NCI-H187 treated with DMSO at 0.1 percent for 48 hours (cell line): Measurements from ENCODE around the gene ESYT1.
"Not testable (repeated sequence)": the region's sequence is repeated elsewhere in the genome, so short reads cannot be mapped to it uniquely, and the experiment has no call there.

Experiments
- DNase-seq: peaks from one replicate; lab custom pipeline; 2025; lab: John Stamatoyannopoulos, UW

The ESYT1 gene

DNA sequence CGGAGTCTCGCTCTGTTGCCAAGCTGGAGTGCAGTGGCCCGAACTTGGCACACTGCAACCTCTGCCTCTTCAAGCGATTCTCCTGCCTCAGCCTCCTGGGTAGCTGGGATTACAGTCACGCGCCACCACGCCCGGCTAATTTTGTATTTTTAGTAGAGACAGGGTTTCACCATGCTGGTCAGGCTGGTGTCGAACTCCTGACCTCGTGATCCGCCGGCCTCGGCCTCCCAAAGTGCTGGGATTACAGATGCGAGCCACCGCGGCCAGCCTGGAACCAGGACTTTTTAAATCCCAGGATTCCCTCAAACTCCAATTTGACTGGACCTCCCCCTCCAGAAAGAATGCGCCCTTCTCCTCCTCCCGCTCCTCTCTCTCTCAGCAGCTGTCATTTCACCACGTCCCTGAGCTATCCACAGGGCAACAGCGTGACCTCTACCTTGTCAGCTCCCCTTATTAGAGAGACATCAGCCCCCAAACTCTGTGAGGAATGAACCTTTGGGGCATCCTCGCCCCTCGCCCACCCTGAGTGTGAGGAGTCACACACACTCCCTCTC, 2.0 kb downstream of the ESYT1 start:
- no peak for DNase-seq

DNA sequence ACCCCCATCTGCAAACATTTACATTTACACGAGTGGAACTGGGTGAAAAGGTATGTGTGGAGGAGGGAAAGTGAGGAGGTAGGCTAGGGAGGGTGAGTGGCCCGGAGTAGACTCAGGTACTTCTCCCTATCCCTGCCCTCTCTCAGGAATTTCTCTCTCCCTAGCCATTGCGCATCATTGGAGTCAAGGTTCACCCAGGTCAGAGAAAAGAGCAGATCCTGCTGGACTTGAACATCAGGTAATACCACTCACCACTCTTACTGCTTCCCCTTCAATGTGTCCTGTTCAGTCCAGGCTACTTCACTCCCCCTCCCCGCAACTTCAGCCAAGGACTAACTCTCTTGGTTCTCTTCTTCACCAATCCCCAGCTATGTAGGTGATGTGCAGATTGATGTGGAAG, 2.8 kb downstream of the ESYT1 start:
- DNase-seq = no peak

DNA sequence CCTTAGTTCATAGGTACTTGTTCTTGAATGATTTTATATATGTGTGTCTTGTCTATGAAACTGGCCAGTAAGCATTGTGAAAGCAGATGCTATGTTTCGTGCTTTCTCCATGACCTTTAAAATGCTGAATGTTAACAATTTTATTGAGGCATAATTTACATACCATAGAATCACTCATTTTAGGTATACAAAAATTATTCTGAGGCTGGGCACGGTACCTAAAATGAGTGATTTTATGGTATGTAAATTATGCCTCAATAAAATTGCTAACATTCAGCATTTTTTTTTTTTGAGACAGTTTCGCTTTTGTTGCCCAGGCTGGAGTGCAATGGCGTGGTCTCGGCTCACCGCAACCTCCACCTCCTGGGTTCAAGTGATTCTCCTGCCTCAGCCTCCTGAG, 6.8 kb downstream of the ESYT1 start:
- DNase-seq = no peak

GRCh38 chr12:56137853-56138571, 9.9 kb downstream of the ESYT1 start:
- DNase-seq = no peak

DNA sequence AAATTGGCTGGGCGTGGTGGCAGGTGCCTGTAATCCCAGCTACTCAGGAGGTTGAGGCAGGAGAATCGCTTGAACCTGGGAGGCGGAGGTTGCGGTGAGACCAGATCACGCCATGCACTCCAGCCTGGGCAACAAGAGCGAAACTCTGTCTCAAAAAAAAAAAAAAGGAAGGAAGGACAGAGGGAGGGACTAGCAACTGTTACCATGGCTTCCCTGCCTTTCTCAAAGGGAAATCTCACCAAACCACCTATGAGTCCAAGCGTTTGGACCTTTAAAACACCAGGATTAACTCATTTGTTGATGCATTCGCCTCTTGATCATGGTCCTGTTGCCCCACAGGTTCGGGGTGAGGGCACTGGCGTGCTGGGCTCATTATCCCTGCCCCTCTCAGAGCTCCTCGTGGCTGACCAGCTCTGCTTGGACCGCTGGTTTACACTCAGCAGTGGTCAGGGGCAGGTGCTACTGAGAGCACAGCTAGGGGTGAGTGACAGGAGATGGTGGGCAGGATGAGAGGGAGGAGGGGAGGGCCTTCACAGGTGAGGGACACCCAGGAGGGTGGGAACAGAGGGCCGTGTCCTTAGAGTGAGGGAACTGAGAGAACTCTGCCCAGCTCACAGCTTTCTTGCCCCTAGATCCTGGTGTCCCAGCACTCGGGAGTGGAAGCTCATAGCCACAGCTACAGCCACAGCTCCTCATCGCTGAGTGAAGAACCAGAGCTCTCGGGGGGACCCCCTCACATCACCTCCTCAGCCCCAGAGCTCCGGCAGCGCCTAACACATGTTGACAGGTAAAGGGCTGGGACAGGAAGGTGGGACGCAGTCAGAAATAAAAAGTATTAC, 14.1 kb downstream of the ESYT1 start:
- no peak for DNase-seq

- DNase-seq = no peak
These were observed 15.2 kb downstream of the ESYT1 start for GRCh38 chr12:56143217-56143616.

GRCh38 chr12:56143870-56144269, 15.8 kb downstream of the ESYT1 start:
- DNase-seq = no peak

- no peak for DNase-seq
These were observed 17.1 kb downstream of the ESYT1 start for GRCh38 chr12:56145217-56145616.

DNA sequence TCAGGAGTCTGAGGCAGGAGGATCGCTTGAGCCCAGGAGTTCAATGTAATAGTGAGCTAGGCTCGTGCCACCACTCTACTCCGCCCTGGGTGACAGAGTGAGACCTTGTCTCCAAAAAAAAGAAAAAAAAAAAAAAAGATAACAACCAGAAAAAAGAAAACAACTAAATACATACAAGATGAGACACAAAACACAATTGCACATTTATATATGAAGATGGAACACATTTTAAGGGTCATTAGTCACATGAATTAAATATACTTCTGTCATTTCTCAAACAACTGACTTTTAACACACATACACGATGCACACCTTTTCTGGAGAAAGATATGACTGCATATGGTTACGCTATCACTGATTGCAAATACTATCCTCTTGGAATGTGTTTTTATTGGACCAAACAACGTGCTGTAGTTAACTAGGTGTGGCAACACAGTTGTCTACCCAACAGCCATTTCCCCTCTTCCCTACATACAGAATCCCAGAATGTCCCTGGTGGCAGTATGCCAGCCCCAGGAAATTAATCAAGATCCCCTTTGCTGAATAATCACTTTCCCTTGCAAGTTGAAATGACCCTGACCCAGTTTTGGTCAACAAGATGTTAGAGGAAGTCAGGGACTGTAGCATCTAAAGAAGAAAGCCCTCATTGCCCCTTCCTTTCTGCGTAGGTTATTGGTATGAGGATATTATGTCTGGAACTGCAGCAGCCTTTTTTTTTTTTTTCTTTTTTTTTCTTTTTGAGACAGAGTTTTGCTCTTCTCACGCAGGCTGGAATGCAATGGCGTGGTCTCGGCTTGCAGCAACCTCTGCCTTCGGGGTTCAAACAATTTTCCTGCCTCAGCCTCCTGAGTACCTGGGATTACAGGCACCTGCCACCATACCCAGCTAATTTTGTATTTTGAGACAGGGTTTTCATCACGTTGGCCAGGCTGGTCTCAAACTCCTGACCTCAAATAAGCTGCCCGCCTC, 18.7 kb downstream of the ESYT1 start:
- DNase-seq = no peak

GRCh38 chr12:56150563-56150962, 22.5 kb downstream of the ESYT1 start:
- no peak for DNase-seq

- no peak for DNase-seq
These were observed 23.6 kb downstream of the ESYT1 start for GRCh38 chr12:56151672-56152131.

GRCh38 chr12:56152132-56152755, 24.2 kb downstream of the ESYT1 start, which contains the start of gene MYL6B:
TSS of gene MYL6B (plus strand) at chr12:56152587. CDS start at chr12:56153919, 1,332 bp downstream.
- peak; percentile 45 for DNase-seq

- DNase-seq = no peak
These were observed 24.9 kb downstream of the ESYT1 start for GRCh38 chr12:56152756-56153677.

- DNase-seq = no peak
These were observed 25.6 kb downstream of the ESYT1 start for GRCh38 chr12:56153678-56154065.

DNA sequence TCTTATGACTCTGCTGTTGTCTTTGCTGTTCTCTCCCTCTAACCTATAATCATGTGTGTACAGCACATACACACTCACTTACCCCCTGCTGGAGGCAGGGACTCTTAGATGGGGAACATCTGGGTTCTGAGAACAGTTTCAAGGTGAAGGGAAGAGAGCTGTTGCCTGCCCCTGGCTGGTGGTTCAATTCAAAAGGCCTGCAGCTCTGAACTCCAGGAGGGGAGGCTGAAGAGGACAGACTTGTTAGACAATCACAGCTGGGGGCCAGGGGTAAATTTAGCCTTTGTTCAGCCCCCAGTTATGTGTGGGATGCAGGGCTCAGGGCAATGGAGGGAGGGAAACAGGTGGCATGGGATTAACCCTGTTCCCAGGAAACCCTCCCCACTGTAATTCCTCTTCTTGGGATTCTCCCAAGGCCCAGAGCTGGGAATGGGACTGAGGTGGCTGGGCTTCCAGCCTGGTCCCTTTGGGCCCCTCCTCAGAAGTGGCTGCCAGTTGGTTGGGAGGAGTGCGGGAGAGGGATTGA, 26.2 kb downstream of the ESYT1 start:
- no peak for DNase-seq

- no peak for DNase-seq
These were observed 26.8 kb downstream of the ESYT1 start for GRCh38 chr12:56154818-56155217.

DNA sequence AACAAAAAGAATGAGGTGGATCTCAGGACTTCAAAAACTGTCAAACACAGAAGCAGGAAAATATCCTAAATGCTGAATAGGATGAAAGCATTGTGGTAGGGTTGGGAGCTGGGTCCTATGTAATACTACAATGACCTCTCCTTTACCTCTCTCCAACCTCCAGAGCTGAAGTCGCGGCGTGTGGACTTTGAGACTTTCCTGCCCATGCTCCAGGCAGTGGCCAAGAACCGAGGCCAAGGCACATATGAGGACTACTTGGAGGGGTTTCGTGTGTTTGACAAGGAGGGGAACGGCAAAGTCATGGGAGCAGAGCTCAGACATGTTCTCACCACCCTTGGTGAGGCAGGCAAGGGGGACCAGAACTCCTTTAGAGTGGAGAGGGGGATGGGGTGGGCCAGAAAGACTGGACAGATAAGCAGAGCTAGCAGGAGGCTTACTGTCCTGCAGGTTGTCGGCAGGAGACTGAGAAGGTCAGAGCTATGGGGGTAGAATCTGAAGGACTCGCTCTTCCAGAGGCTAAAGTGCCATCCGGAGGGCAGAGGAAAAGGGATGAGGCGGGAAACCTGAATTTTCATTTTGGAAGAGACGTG, 27.3 kb downstream of the ESYT1 start:
- no peak for DNase-seq

- DNase-seq = not testable (repeated sequence)
These were observed 28.6 kb downstream of the ESYT1 start for GRCh38 chr12:56156464-56157200.
